PC-9 (cell line): ENCODE data around the gene PTPN14. TPM values are rescaled to one million over a fixed set of nuclear protein-coding genes. Genes with fewer than 3 reads are reported as not detected.
"Not testable (repeated sequence)": the region's sequence is repeated elsewhere in the genome, so short reads cannot be mapped to it uniquely, and the experiment has no call there.

Experiments
- BruUV-seq: library from RNA; stranded (reverse); fragments of 400-500 nt; replicated peaks from 2 replicates; lab custom pipeline; 2021; lab: Mats Ljungman, UMichigan
- CTCF ChIA-PET: fragments of 300-600 bp; sonication (Branson Sonifier 250); formaldehyde crosslinking; loops from one replicate; lab custom pipeline; 2022; ENCODE audit warnings: antibody characterized with exemption; lab: Charles Lee
- POLR2A ChIA-PET: fragments of 300-600 bp; sonication (Branson Sonifier 250); formaldehyde crosslinking; loops from one replicate; lab custom pipeline; 2022; ENCODE audit warnings: antibody characterized with exemption; ENCODE audit not compliant: unreplicated experiment; lab: Charles Lee
- DNase-seq, 2 experiments: peaks; one replicate each; pipeline versions ENCODE4 v3.0.0 to v3.0.0-alpha.2; 2015 to 2022; ENCODE audit warnings: mixed read lengths in 1 of 2
- H2AFZ ChIP-seq: fragments of 200-600 bp; sonication (generic); 2 replicates; pipeline ENCODE4 v1.8.1; 2017; ENCODE audit warnings: antibody characterized with exemption
- H3F3A ChIP-seq: fragments of 200-600 bp; sonication (generic); 2 replicates; pipeline ENCODE4 v1.8.1; 2017; ENCODE audit warnings: antibody characterized with exemption, mild to moderate bottlenecking, low read depth; ENCODE audit not compliant: insufficient read depth
- H3K27ac ChIP-seq: fragments of 200-600 bp; sonication (generic); 2 replicates; pipeline ENCODE4 v1.6.1; 2016; ENCODE audit warnings: mixed run types
- H3K27me3 ChIP-seq: fragments of 200-600 bp; sonication (generic); 2 replicates; pipeline ENCODE4 v1.6.1; 2016; ENCODE audit warnings: low read depth, mixed run types; ENCODE audit not compliant: insufficient read depth
- H3K36me3 ChIP-seq: fragments of 200-600 bp; sonication (generic); 2 replicates; pipeline ENCODE4 v1.6.1; 2016; ENCODE audit warnings: low read depth, mixed run types
- H3K4me1 ChIP-seq: fragments of 200-600 bp; sonication (generic); replicated peaks from 2 replicates; pipeline ENCODE4 v1.6.1; 2016; ENCODE audit warnings: mixed run types; ENCODE audit not compliant: insufficient read depth
- H3K4me2 ChIP-seq: fragments of 200-600 bp; sonication (generic); 2 replicates; pipeline ENCODE4 v1.6.1; 2017; ENCODE audit warnings: mixed run types
- H3K4me3 ChIP-seq: fragments of 200-600 bp; sonication (generic); 2 replicates; pipeline ENCODE4 v1.6.1; 2016; ENCODE audit warnings: mixed run types
- H3K79me2 ChIP-seq: fragments of 200-600 bp; sonication (generic); 2 replicates; pipeline ENCODE4 v1.6.1; 2017; ENCODE audit warnings: low read depth, mixed run types
- H3K9me2 ChIP-seq: fragments of 200-600 bp; sonication (generic); 2 replicates; pipeline ENCODE4 v1.8.1; 2017; ENCODE audit warnings: mild to moderate bottlenecking; ENCODE audit not compliant: insufficient read depth
- H3K9me3 ChIP-seq: fragments of 200-600 bp; sonication (generic); 2 replicates; pipeline ENCODE4 v1.8.1; 2016; ENCODE audit warnings: low read depth; ENCODE audit not compliant: insufficient read depth
- H4K20me1 ChIP-seq: fragments of 200-600 bp; sonication (generic); 2 replicates; pipeline ENCODE4 v1.8.1; 2017; ENCODE audit not compliant: insufficient read depth
- EZH2 ChIP-seq: fragments of 200-600 bp; sonication (generic); IDR thresholded peaks from 2 replicates; pipeline ENCODE4 v1.8.0; 2017; ENCODE audit warnings: antibody characterized with exemption, low read depth
- intact Hi-C: fragments of 100-400 bp; cut with micrococcal nuclease; formaldehyde crosslinking; loops from one replicate; pipeline ENCODE4 v1.10.0; 2022; ENCODE audit not compliant: unreplicated experiment
- total RNA-seq: library from RNA; stranded (reverse); gene quantifications from 2 replicates; pipeline ENCODE4 v1.2.3, GENCODE V29; 2021
- TF ChIP-seq, protein P1 (sequence below): fragments of 200-600 bp; sonication (generic); conservative IDR thresholded peaks from 2 replicates; pipeline ENCODE4 v1.6.1; 2017; ENCODE audit warnings: mixed run types, antibody characterized with exemption, mild to moderate bottlenecking, moderate library complexity

PTPN14 gene
- total RNA-seq, 1 experiment from 2014 or later = 78.9 TPM

DNA sequence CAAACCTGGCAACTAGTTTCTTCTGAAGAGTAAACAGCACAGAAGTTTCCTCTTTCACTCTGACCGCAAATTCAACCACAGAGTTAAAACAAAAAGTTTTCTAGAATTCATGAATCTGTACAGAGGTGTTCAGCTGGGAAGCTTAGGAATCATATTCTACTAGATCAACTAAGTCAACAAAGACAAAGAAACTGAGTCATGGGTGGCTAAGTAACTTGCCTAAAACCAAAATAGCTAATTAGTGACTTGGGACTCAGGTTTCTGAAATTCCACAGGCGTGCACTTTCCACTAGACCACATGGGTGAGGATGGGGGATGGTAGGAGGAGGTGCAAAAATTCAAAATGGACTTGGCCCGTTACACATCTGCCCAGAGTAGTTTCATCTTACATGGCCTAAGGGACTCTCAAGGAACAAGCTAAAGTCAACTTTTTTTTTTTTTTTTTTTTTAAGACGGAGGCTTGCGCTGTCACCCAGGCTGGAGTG is 25.8 kb downstream of the PTPN14 start:
- no peak overlapping the region for H2AFZ ChIP-seq
- no TSS peak for BruUV-seq
- no peaks in the 10 kb centered on the region for H3K27me3 ChIP-seq
- H3K4me2 ChIP-seq = peak overlapping the region; percentile 51
- peak overlapping the region; percentile 43 for H3K27ac ChIP-seq
- peaks cover 20% of the 10 kb centered on the region for H3F3A ChIP-seq
- peaks cover 26% of the 10 kb centered on the region for H3K79me2 ChIP-seq
- H4K20me1 ChIP-seq = peaks cover 24% of the 10 kb centered on the region
- H3K9me2 ChIP-seq = no peaks in the 10 kb centered on the region
- peak overlapping the region; percentile 4; the same call in 1 of the 2 replicates for H3K4me3 ChIP-seq
- ChIA-PET POLR2A (interaction anchor here (0.6 to 1.2 kb wide), 6 partner anchors 11 to 136 kb away, joined by 3 to 26 read pairs (median 9); partner anchors contain the start of genes CENPF and PTPN14), CTCF (interaction anchor here (0.6 to 0.7 kb wide), 4 partner anchors 26 to 78 kb away, joined by 3 to 7 read pairs (median 4); partner anchors contain the start of gene PTPN14)
- no peak for TF ChIP-seq EZH2
- TF ChIP-seq, protein P1, sequence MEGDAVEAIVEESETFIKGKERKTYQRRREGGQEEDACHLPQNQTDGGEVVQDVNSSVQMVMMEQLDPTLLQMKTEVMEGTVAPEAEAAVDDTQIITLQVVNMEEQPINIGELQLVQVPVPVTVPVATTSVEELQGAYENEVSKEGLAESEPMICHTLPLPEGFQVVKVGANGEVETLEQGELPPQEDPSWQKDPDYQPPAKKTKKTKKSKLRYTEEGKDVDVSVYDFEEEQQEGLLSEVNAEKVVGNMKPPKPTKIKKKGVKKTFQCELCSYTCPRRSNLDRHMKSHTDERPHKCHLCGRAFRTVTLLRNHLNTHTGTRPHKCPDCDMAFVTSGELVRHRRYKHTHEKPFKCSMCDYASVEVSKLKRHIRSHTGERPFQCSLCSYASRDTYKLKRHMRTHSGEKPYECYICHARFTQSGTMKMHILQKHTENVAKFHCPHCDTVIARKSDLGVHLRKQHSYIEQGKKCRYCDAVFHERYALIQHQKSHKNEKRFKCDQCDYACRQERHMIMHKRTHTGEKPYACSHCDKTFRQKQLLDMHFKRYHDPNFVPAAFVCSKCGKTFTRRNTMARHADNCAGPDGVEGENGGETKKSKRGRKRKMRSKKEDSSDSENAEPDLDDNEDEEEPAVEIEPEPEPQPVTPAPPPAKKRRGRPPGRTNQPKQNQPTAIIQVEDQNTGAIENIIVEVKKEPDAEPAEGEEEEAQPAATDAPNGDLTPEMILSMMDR = no peak
- peak; percentile 77 to 96 for DNase-seq
- H3K4me1 ChIP-seq = peaks cover 37% of the 10 kb centered on the region
- no peaks in the 10 kb centered on the region for H3K9me3 ChIP-seq
- intact Hi-C loops = loop anchor here (1.0 to 2.0 kb wide), 6 partner anchors 9 to 79 kb away; partner anchors contain the start of gene PTPN14
- H3K36me3 ChIP-seq = no peaks in the 10 kb centered on the region

GRCh38 chr1:214524824-214525223 is 26.6 kb downstream of the PTPN14 start:
- Histone ChIP-seq H3K27ac (peak overlapping the region; percentile 43), H3K9me3 (no peaks in the 10 kb centered on the region), H3K9me2 (no peaks in the 10 kb centered on the region), H3K27me3 (no peaks in the 10 kb centered on the region), H3F3A (peaks cover 20% of the 10 kb centered on the region), H4K20me1 (peaks cover 25% of the 10 kb centered on the region), H3K79me2 (peaks cover 32% of the 10 kb centered on the region), H3K4me1 (peaks cover 42% of the 10 kb centered on the region), H3K36me3 (no peaks in the 10 kb centered on the region), H2AFZ (no peak overlapping the region), H3K4me2 (peak overlapping the region; percentile 51), H3K4me3 (peak overlapping the region; percentile 4; the same call in 1 of the 2 replicates)
- ChIA-PET CTCF (no interaction called here), POLR2A (no interaction called here)
- DNase-seq = peak in 1 of 2 experiments; percentile 61
- intact Hi-C loops = loop anchor here (1.0 to 2.0 kb wide), 6 partner anchors 9 to 78 kb away; partner anchors contain the start of gene PTPN14
- BruUV-seq = no TSS peak
- TF ChIP-seq EZH2 = no peak
- TF ChIP-seq, protein P1 = no peak

GRCh38 chr1:214523124-214523824 is 28.1 kb downstream of the PTPN14 start:
- H2AFZ ChIP-seq = no peak overlapping the region
- H3K9me3 ChIP-seq = no peaks in the 10 kb centered on the region
- TF ChIP-seq, protein P1 = no peak
- no peak for TF ChIP-seq EZH2
- H3K27ac ChIP-seq = no peak overlapping the region
- H3K27me3 ChIP-seq = no peaks in the 10 kb centered on the region
- H3K36me3 ChIP-seq = no peaks in the 10 kb centered on the region
- no peaks in the 10 kb centered on the region for H3K9me2 ChIP-seq
- ChIA-PET CTCF (no interaction called here), POLR2A (no interaction called here)
- BruUV-seq = no TSS peak
- DNase-seq = no peak
- H3F3A ChIP-seq = peaks cover 20% of the 10 kb centered on the region
- peaks cover 25% of the 10 kb centered on the region for H4K20me1 ChIP-seq
- no peak overlapping the region for H3K4me2 ChIP-seq
- peaks cover 56% of the 10 kb centered on the region for H3K4me1 ChIP-seq
- intact Hi-C loops = no loop called here
- H3K79me2 ChIP-seq = peaks cover 46% of the 10 kb centered on the region
- no peak overlapping the region for H3K4me3 ChIP-seq

GRCh38 chr1:214521458-214521857 is 29.9 kb downstream of the PTPN14 start:
- BruUV-seq, POLR2A ChIA-PET, H3K4me2 ChIP-seq, H2AFZ ChIP-seq, H3K27ac ChIP-seq, H3K4me3 ChIP-seq, H3K27me3 ChIP-seq, intact Hi-C loops, DNase-seq, H3K36me3 ChIP-seq, CTCF ChIA-PET, H3K9me3 ChIP-seq, H3K9me2 ChIP-seq: not testable (repeated sequence)
- Histone ChIP-seq H3K79me2 (peaks cover 55% of the 10 kb centered on the region), H4K20me1 (peaks cover 29% of the 10 kb centered on the region), H3F3A (peaks cover 34% of the 10 kb centered on the region), H3K4me1 (peaks cover 71% of the 10 kb centered on the region)
